HS-27A (cell line): Measurements from ENCODE around the gene THSD4.

Experiments
- DNase-seq: peaks from one replicate; pipeline ENCODE4 v3.0.0-alpha.2; 2012; ENCODE audit warnings: low read depth, missing footprints

THSD4 gene

DNA sequence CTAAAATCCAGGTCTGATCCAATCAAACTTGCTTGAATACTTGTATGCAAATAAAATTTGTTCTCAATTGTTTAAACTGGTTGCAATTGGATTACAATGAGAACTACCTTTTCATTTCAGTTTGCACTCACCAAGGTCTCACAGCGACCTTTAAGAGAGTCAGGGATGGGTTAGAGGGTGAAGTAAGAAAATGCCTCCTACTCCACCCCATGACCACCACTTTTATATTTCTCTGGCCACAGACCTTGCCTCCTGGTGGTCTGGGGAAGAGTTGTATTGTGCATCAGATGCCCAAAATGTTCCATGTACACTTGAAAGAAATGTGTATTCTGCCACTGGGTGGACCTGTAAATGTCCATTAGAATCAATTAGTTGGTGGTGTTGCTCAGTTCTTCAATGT lies 16.4 kb upstream of the THSD4 start:
- DNase-seq: no peak

DNA sequence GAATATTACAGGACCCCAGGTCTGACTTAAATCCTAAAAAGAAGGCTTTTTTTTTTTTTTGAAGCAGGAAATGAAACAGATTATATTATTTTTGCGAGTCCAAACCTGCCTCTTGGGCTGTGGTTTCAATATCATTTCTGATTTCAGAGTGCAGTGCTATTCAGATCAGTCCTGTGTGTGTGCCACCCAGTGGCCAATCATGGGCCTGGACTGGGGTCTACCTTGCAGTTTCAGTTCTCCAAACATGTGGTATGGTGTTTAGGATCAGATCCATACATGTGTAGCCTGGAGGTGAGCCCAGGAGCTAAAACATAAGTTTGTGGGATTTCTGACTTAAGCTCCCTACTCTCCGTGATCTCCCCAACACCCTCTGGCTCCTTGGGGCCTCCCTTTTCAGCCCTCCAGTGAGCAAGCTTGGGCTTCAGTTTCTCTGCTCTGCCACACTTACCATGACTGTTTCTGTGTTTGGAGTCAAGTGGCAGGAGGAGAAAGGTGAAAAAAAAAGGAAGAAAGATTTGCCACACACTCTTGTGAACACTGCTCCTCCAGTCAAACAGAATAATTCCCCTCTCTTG lies 12.1 kb upstream of the THSD4 start:
- DNase-seq: no peak

DNA sequence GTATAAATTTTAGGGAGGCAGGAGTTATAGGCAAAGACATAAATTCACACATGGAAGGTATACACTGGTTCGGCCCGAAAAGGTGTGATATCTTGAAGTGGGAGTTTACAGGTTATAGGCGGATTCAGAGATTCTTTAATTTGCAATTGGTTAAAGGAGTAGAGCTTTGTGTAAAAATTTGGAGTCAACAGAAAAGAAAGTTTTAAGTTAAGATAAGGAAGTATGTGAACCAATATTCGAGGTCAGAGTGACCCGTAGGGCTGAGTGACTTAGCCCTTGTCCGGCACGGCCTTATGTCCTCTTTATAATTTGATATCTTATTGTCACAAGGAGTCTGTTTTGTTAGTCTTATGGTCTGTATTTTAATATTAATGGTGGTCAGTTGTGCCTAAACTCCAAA lies 10.6 kb upstream of the THSD4 start:
- no peak for DNase-seq

DNA sequence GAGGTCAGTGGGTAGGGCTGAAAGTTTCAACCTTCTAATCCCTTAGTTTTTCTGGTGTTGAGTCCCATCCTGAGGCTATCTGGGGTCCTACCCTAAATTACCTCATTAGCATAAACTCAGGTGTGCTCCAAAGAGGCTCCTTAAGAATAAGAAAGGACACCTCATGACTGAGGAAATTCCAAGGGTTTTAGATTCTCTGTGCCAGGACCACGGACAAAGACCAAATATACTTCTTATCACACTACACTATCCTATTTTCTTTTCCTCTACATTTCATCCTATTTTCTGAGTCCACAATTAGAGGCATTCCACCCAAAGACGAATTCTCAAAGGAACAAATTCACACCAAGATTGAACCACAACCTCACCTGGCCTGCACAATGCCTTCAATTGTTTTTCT lies 9.8 kb upstream of the THSD4 start:
- DNase-seq: no peak

DNA sequence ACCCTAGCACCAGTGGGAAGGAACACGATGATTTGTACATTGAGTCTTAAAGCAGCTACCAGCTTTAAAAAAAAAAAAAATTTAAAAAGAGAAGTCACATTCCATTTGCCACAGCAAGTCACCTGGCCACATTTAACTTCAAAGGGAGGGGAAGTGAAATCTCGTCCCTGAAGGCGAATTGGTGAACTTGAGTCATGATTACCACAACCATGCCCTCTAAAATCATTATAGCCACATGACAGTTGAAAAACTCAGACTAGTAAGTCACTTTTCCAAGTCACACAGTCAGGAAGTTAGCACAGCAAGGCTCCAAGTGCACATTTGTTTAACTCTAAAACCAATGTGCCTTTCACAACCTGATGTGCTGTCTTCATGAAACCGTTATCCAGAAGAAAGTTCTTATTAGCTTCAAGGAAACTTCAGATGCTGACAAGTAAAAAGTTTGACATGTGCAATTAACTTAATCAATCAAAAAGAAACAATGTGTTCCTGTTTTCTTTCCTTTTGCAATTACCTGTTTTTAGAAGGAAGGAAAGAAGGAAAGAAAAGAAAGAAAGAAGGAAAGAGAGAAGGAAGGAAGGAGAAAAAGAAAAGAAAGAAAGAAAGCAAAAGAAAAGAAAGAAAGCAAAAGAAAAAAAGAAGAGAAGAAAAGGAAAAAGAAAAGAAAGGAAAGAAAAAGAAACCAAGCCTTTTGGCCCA lies 8.3 kb upstream of the THSD4 start:
- DNase-seq: no peak

DNA sequence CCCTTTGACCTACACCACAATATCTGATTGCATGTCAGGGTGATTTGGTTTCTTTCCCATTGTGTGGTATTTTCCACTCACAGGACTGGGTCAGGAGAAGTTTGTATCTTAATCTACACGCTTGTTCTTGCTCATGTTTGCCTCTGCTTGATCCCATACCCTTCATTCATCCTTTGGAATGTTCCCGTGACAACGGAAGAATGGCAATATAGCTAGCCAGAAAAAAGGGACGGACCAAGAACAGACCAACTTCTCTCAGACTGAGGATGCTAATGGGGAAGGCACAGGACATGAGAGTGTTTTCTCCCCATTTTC lies 7.8 kb upstream of the THSD4 start:
- no peak for DNase-seq

DNA sequence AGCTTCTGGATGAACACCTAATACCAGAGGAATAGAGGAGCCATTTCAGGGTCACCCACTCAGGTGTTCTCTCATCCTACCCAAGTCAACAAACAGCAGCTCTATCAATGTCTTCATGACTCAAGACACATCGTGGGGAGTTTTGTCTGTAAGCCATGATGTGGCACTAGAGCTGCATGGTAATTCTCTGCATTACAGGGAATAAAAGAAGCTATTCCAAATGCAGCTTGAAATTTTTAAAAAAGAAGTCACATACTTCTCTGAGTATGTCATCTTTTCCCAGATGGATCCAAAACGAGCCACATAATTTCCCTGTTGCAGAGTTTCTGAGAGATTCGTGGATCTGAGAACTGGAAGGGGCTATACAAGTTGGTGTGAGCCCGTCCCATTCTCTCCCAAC lies 6.1 kb upstream of the THSD4 start:
- no peak for DNase-seq

DNA sequence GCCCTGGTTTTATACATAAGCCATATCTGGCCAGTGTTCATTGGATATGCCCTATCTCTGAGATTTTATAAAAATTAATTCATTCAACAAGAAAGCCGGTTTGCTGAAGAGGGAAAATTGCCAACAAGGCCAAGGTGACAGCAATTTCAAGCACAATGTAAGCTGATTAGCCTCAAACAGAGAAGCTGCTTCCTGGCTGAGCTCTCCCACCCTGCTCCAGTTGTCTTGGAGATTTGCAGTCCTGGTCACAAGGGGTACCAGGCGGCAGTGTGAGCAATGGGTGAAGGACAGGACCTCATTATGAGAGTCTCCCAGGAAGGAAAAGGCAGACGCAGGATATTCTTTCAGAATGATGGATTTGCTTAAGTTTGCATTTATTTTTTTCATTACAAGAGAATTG lies 5.4 kb upstream of the THSD4 start:
- no peak for DNase-seq

DNA sequence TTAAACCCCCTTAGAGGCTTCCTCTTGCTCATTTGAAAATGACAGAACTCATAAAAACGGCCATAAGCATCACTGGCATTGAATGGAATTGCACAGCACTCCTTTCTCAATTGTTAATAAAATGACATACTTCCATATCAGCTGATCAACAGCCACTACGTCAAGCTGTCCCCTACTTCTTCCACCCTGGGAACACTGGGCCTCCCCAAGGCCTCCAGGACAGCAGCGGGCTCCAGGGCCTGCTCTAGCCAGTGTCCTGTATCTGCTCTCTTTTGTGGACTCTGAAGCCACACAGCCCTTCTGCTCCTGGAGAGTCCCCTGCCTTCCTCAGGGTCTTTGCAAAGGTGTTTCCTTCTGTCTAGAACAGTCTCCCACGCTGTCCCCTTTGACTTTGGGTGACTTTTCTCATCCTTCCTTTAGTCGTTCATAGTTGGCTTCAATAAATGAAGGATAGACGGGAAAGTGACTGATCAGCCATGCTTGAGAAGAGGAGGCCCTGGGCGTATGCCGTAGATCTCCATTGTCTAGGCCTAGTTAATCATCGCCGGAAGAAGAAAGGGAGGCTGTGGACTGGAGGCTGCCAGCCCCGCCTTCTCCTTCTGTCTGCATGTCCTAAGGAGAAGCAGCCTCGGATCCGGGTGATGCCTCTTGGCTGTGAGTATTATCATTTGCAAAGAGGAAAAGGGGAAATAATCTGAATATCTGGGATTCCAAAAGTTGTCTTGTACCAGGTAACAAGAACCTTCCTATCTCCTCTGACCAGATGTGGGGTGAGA lies 4.7 kb upstream of the THSD4 start:
- DNase-seq: no peak

DNA sequence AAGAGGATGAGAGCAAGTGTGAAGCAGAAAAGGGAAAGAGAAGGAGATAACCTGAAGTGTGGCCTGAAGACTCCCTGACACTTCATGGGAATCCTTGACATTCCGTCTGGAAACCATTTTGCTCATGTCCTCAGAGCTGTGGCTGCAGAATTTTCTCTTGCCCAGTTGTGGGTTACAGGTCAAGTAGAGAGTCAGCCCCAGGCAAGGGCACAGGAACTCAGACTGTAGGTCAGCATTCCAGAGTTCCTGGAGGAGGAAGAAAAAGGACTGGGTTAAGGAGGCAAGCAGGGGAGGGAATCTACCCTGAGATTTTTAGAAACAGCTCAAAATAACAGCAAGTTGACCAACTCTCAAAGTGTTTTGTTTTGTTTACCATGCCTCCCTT lies 4.1 kb upstream of the THSD4 start:
- no peak for DNase-seq

DNA sequence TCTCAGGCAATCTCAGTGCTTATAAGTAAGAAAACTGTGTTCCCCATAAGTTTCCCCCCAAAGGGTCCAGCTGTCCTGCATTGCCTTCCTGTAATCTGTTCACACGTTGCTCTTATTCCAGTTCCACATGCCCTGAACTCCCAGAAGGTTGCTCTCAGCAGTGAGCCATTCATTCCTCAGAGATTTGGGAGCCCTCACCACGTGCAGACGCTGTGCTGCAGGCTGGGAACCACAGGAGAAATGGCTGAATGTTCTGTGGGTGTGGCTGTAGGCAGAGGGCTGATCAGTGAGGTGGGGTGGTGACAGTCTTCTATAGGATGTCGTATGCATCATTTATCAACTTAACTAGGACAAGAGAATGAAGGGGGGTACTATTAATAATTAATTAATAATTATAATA lies 3.3 kb upstream of the THSD4 start:
- no peak for DNase-seq

DNA sequence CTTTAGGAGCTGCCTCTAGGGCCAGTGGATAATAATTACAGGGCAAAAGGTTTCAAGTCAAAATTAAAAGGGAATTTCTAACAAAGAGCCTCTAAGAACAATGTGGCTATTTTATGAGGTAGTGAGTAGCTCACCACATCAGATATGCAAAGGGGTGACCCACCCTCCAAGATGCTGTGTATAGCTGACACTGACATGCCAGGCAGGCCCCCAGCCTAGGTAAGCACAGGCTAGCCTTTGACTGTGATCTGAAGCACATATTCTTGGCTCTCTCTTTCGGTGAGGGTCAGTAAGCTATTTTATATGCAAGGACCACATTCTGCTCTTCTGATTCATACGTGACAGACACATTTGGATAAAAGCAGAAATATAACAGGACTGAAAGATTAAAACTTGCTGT lies 2.8 kb upstream of the THSD4 start:
- DNase-seq: no peak

DNA sequence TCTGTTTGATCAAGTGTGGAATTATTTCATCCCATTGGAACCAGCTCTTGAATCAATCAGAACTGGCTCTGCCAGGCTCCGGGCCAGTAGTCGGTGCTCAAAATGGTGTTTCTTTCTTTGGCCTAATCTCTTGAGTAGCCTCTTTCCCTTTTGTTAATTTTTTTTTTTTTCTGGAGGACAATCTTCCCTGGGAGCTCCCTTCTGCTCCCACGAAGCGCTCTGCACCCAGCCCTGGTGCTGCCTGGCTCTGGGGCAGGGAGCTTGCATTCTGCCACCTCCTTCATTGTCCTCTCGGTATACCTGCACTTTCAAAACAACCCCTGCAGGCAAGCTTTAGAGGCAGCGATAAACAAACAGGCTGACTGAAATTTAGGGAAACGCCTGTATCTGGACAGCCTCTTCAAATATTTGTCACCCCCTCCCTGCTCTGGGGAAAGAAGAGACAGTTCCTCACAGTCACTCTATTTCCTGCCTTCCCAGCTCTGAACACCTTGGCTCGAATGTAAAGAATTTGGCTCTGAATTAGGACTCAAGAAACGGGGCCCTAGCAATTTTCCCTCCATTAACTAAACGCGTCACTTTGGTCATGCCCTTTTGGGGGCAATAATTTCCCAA lies 1.1 kb upstream of the THSD4 start:
- no peak for DNase-seq

DNA sequence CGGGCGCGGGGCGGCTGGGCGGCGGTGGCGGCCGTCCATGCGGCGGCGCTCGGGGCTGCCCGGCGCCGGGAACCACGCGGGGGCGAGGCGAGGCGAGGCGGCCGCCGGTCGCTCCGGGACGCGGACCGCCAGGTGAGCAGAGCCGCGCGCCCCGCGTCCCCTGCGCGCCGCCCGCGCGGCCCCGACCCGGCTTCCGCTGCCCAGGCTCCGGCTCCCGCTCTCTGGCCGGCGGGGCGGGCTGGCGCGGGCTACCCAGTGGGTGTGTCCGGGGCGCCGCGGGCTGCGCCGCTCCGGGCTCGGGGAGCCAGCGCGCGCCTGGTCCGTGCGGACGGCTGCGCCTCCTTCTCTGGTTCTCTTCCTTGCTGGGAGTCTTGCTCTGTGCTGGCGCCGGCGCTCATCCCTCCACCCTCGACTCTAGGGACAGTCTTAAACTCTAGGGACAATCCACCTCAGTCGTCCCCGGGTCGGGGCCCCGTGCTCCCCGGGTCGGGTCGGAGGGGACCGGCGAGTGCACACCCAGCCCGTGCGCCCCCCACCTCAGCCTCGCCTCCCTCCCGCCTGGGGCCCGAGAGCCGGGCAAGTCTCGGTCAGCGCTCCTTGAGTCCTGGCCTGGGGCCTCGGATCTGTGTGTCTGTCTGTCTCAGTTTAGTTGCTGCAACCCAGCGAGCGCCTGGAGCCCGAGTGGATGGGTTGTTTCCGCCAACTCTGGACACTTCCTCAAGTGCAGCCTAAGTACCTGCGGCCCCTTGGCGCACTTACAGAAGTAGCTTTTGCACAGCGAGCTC lies 488 bp downstream of the THSD4 start:
- DNase-seq: no peak

DNA sequence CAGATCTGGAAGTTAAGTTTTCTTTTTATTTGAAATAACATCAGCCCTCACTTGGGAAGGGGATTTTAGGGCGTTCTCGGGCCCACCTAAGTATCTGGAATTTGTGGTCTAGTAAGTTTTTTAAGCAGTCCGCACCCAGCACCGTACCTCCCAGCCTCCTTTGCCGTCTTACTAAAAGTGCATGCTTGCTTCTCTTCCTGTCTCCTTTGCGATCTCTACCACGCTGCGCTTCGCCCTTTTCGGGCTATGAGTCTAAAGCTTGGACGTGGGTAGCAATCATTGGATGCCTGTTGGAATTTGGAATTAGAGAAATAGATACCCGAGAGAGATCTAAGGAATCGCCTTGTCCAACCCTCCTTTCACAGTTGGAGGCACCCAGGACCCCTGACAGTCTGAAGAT lies 1.1 kb downstream of the THSD4 start:
- DNase-seq: no peak

DNA sequence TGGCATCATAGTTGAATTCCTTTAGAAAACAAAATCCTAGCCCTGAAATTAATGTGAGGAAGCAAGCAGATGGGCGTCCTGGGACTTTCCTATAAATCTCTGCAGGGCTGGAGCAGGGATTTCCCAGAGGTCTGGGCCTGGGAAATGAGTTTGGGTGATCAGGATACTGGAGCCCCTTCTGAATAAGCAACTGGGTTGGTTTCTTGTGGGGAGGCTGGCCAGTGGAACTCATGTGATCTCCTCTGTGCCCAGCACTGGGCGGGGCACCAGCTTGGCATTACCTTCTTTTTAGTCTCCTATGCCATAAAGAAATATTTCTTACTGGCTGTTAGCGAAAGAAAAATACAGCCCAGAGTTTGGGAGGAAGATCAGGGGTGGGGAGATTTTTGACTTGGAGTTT lies 1.7 kb downstream of the THSD4 start:
- no peak for DNase-seq

DNA sequence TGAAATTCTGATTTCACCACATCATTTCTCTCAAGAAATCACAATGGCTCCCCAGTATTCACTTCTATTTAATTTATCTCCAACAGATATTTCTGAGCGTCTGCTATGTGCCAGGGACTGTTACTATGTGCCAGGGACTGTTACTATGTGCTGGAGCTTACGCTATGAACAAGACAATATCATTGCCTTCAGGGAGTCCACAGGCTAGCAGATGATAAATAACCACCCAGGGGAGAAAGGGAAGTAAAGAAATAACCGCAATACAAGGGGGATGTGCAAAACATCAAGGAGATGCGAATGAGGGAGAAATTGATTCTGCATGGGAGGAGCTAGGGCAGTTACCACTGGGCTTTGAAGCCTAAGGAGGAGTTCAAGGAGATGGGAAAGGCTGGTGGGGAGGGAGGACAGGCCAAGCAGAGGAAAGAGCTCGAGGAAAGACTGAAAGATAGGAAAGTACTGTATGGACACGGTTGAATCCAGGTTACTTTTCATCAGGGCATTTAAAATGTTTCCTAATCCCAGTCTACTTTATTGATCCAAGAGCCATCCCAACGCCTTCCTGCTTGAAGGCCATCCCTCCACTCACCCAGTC lies 2.5 kb downstream of the THSD4 start:
- DNase-seq: no peak

DNA sequence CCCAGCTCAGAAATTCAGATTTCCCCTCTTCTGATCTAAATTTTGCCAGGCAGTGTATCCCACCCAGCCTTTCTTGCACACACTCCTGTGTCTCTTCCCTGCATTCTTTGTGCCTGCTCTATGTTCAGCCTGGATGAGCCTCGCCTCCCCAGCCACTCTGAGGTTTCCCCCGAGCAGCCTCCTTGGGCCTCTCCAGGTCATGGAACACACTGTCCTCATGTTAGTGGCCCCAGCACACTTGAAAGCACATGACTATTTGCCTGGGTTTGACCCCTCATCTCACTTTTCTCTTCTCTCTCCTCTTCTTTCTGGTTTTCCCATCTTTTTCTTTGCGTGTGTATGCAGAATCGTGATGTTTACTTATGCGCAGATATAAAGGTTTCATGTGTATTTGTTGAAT lies 3.1 kb downstream of the THSD4 start:
- no peak for DNase-seq

DNA sequence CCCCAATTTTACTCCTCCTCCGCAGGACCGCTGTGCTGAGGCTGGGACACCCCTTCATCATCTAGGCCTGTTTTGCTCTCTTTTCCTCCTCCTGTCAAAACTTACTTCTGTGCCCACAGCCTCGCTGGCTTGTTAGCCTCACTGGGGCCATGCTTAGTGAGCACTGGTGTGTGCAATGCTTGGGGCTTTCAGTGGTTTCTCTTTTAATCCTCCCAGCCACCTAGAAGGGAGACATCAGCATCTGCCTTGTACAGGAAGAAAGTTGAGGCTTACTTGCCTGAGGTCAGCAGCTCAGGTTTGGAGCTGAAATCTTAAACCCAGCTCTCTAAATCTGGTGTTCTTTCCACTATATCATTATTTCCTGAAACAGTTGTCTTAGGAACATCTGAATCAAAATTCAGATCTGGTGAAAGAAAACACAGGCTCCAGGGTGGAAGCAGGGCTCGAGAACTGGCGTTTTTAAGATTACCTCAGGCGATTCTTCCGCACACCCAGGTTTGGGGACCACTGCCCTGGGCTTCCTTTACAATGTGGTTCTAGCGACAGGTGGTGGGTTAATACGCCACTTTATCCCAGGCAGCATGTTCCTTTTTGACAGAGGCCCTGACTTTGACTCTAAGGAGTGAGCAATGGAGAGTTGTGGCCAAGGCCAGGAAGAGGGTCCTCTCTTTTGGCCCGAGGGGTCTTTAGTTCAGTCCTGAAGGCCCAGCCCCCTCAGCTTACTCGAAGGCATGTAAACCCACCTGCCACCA lies 3.8 kb downstream of the THSD4 start:
- DNase-seq: no peak

DNA sequence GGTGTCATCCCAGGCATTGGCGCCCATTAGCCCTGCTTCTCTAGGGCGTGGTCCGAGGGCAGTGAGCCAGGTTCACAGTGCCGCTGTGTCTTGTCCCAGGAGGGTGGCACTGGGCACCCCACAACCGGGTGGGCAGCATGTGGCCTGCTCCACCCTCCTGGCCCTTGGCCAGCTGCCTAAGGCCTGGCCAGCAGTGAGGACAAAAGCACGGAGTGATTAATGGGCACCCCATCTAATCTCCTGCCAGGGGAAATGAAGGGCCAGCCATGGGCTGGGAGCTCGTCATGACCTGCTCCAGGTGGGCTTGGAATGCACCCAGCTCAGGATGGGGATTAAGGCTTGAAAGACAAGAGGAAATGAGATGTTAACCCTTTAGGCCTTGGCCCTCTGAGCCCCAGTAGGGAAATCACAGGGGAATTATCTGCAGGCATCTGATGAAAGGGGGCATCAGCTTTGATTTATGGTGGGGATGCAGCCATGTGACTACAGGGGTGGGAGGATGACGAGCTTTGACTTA lies 5.2 kb downstream of the THSD4 start:
- no peak for DNase-seq

DNA sequence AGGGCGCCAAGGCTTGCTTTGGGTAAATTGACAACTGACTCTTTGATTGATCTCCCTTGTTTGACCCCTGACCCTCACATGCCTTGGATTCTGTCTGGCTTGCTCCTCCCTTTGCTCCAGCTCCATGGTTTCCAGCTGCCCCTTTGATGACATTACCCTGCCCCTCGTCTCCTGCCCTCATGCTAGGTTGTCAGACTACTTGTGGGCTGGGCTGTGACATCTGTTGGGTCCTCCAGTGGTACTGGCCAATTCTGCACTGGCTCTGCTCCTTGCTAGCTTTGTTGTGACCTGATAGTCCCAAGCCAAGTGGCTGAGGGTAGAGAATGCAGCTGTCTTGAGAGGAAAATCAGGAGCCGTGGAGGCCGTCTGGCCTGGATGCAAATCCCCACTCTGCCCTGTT lies 6.2 kb downstream of the THSD4 start:
- DNase-seq: no peak
